Subcutaneous abdominal adipose tissue (tissue), 5 donors: ENCODE data around the gene BGN.

Source experiments
- H3K27ac ChIP-seq: one replicate; pipeline ENCODE4 v1.7.0; 2013; ENCODE audit warnings: low read depth, mild to moderate bottlenecking, inconsistent platforms, low read length, moderate library complexity
- H3K27me3 ChIP-seq, 5 donors: one replicate each; pipeline ENCODE4 v1.7.0; 2013; ENCODE audit warnings: low read length in 5 of 5, inconsistent platforms in 1 of 5; ENCODE audit not compliant: control insufficient read depth in 5 of 5, insufficient read depth in 4 of 5
- H3K36me3 ChIP-seq, 5 donors: one replicate each; pipeline ENCODE4 v1.7.0; 2013; ENCODE audit warnings: low read length in 5 of 5; ENCODE audit not compliant: control insufficient read depth in 5 of 5, insufficient read depth in 5 of 5
- H3K4me1 ChIP-seq, 5 donors: one replicate each; pipeline ENCODE4 v1.7.0; 2013; ENCODE audit warnings: low read length in 5 of 5, mild to moderate bottlenecking in 3 of 5, moderate library complexity in 1 of 5; ENCODE audit not compliant: control insufficient read depth in 5 of 5, insufficient read depth in 5 of 5
- H3K4me3 ChIP-seq, 5 donors: one replicate each; pipeline ENCODE4 v1.7.0; 2013; ENCODE audit warnings: low read length in 5 of 5, low read depth in 1 of 5
- H3K9ac ChIP-seq, 5 donors: one replicate each; pipeline ENCODE4 v1.7.0; 2013; ENCODE audit warnings: low read length in 5 of 5, mild to moderate bottlenecking in 4 of 5, moderate library complexity in 3 of 5
- H3K9me3 ChIP-seq, 5 donors: one replicate each; pipeline ENCODE4 v1.7.0; 2013; ENCODE audit warnings: low read length in 5 of 5; ENCODE audit not compliant: control insufficient read depth in 5 of 5
- donor health status: healthy.
- donor health status: healthy.
- donor health status: healthy.
- donor health status: healthy.
- donor health status: healthy.

Gene BGN

GRCh38 chrX:153533091-153533490, 38.3 kb downstream of the BGN start:
- Histone ChIP-seq H3K9me3 (peaks cover 0 to 2% (median 0%) of the 10 kb centered on the region in 5 donors), H3K9ac (no peak overlapping the region), H3K4me3 (no peak overlapping the region), H3K4me1 (no peaks in the 10 kb centered on the region), H3K27me3 (peaks cover 4 to 65% (median 40%) of the 10 kb centered on the region in 5 donors), H3K27ac (no peak overlapping the region), H3K36me3 (no peaks in the 10 kb centered on the region)

- Histone ChIP-seq H3K27ac (no peak overlapping the region), H3K9ac (no peak overlapping the region), H3K36me3 (no peaks in the 10 kb centered on the region), H3K4me1 (no peaks in the 10 kb centered on the region), H3K4me3 (no peak overlapping the region), H3K9me3 (no peaks in the 10 kb centered on the region), H3K27me3 (peaks cover 4 to 60% (median 50%) of the 10 kb centered on the region in 5 donors)
These were observed 42.3 kb downstream of the BGN start for GRCh38 chrX:153537080-153537479.

GRCh38 chrX:153537526-153538295, 42.9 kb downstream of the BGN start:
- no peak overlapping the region for H3K4me3 ChIP-seq
- H3K36me3 ChIP-seq = no peaks in the 10 kb centered on the region
- no peaks in the 10 kb centered on the region for H3K4me1 ChIP-seq
- H3K27ac ChIP-seq = no peak overlapping the region
- no peaks in the 10 kb centered on the region for H3K9me3 ChIP-seq
- peak overlapping the region in 1 of 5 donors; percentile 8 for H3K9ac ChIP-seq
- peaks cover 4 to 60% (median 54%) of the 10 kb centered on the region in 5 donors for H3K27me3 ChIP-seq

GRCh38 chrX:153538424-153538823, 43.6 kb downstream of the BGN start:
- Histone ChIP-seq H3K36me3 (no peaks in the 10 kb centered on the region), H3K9ac (no peak overlapping the region), H3K9me3 (no peaks in the 10 kb centered on the region), H3K4me3 (no peak overlapping the region), H3K4me1 (no peaks in the 10 kb centered on the region), H3K27me3 (peaks cover 3 to 63% (median 49%) of the 10 kb centered on the region in 5 donors), H3K27ac (no peak overlapping the region)

GRCh38 chrX:153539171-153539978, 44.6 kb downstream of the BGN start:
- no peaks in the 10 kb centered on the region for H3K4me1 ChIP-seq
- no peak overlapping the region for H3K4me3 ChIP-seq
- H3K27me3 ChIP-seq = peaks cover 0 to 56% (median 41%) of the 10 kb centered on the region in 5 donors
- H3K27ac ChIP-seq = no peak overlapping the region
- H3K9ac ChIP-seq = no peak overlapping the region
- no peaks in the 10 kb centered on the region for H3K9me3 ChIP-seq
- no peaks in the 10 kb centered on the region for H3K36me3 ChIP-seq

- Histone ChIP-seq H3K9ac (no peak overlapping the region), H3K9me3 (no peaks in the 10 kb centered on the region), H3K27ac (no peak overlapping the region), H3K4me1 (no peaks in the 10 kb centered on the region), H3K27me3 (peaks cover 0 to 56% (median 41%) of the 10 kb centered on the region in 5 donors), H3K36me3 (no peaks in the 10 kb centered on the region), H3K4me3 (no peak overlapping the region)
These were observed 45.2 kb downstream of the BGN start for GRCh38 chrX:153539979-153540358.

GRCh38 chrX:153544727-153545126, 49.9 kb downstream of the BGN start:
- Histone ChIP-seq H3K27ac (no peak overlapping the region), H3K4me3 (no peak overlapping the region), H3K27me3 (peaks cover 0 to 54% (median 44%) of the 10 kb centered on the region in 5 donors)

GRCh38 chrX:153546386-153546785, 51.6 kb downstream of the BGN start:
- Histone ChIP-seq H3K9ac (no peak overlapping the region), H3K4me1 (no peaks in the 10 kb centered on the region), H3K36me3 (no peaks in the 10 kb centered on the region), H3K9me3 (peaks cover 0 to 3% (median 0%) of the 10 kb centered on the region in 5 donors), H3K4me3 (no peak overlapping the region), H3K27me3 (peaks cover 0 to 39% (median 33%) of the 10 kb centered on the region in 5 donors), H3K27ac (no peak overlapping the region)

More at GRCh38 chrX:153544727-153545126, 49.9 kb downstream of the BGN start:
- no peaks in the 10 kb centered on the region for H3K36me3 ChIP-seq
- no peaks in the 10 kb centered on the region for H3K4me1 ChIP-seq
- H3K9ac ChIP-seq = no peak overlapping the region
- H3K9me3 ChIP-seq = no peaks in the 10 kb centered on the region

- Histone ChIP-seq H3K9me3 (peaks cover 0 to 3% (median 0%) of the 10 kb centered on the region in 5 donors), H3K9ac (no peak overlapping the region), H3K27ac (no peak overlapping the region), H3K36me3 (no peaks in the 10 kb centered on the region), H3K4me1 (no peaks in the 10 kb centered on the region), H3K27me3 (peaks cover 0 to 37% (median 35%) of the 10 kb centered on the region in 5 donors), H3K4me3 (no peak overlapping the region)
These were observed 52.4 kb downstream of the BGN start for GRCh38 chrX:153547195-153547594.

- Histone ChIP-seq H3K27me3 (peaks cover 0 to 50% (median 45%) of the 10 kb centered on the region in 5 donors), H3K4me1 (no peaks in the 10 kb centered on the region), H3K36me3 (no peaks in the 10 kb centered on the region), H3K9ac (no peak overlapping the region), H3K9me3 (peaks cover 0 to 3% (median 0%) of the 10 kb centered on the region in 5 donors), H3K4me3 (no peak overlapping the region), H3K27ac (no peak overlapping the region)
These were observed 54.5 kb downstream of the BGN start for GRCh38 chrX:153549231-153549630.
